CD4-positive, alpha-beta T cell treated with Interleukin-2 at 100 ng/mL for 4 hours (primary cell): Measurements from ENCODE around the gene KLHL41.

ENCODE experiments used
- DNase-seq: peaks from one replicate; pipeline ENCODE4 v3.0.0-alpha.2; 2020; ENCODE audit warnings: low spot score

The KLHL41 gene

DNA sequence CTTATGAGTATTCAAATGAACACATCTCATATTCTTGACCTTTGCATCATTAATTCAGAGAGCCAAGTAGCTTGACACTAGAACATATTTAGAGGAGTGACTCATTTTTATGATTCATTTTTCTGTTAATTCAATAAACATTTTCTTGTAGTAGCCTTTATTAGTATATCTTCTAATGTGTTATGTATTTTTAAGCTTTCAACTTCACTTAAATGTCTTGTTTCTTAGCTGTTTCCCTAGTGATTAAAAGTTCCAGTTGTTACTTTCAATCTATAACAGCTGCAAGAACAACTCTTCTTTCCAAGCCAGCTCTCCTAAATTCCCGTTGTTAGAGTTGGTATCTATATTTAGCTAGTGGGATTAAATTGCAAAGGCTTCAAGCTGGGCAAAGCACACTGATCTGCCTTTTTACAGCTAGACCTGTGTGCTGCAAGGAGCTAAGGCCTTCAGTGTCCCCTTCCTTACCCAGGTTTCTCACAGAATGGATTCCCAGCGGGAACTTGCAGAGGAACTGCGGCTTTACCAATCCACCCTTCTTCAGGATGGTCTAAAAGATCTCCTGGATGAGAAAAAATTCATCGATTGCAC is at the start of gene KLHL41:
Gene KLHL41 (plus strand): TSS at position 405 of the 588 bp plus-strand sequence. CDS start 77 bp downstream, at position 482.
- no peak for DNase-seq

DNA sequence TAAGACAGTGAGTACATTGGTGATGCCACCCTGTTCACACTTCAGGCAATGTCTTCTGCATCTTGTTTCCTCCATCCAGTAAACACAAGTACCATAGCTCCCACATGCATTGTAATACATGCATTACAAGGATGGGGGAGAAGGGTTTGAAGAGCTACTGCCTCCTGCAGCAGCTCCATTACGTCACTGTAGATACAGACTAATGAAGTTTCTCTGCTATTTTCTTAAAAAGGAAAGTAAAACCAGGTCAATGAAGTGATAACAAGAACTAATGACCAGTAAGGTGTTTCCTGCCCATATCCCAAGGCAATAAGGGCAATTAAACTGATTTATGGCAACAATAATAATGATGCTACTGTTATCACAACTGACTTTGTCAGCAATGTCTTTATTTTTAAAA is 48.4 kb upstream of the KLHL41 start:
- DNase-seq: no peak

GRCh38 chr2:169462896-169463695 is 46.4 kb upstream of the KLHL41 start:
- no peak for DNase-seq

GRCh38 chr2:169464466-169464865 is 45.0 kb upstream of the KLHL41 start:
- no peak for DNase-seq

GRCh38 chr2:169464882-169465281 is 44.6 kb upstream of the KLHL41 start:
- no peak for DNase-seq

- DNase-seq: no peak
Measured at GRCh38 chr2:169468841-169469240, 40.7 kb upstream of the KLHL41 start.

DNA sequence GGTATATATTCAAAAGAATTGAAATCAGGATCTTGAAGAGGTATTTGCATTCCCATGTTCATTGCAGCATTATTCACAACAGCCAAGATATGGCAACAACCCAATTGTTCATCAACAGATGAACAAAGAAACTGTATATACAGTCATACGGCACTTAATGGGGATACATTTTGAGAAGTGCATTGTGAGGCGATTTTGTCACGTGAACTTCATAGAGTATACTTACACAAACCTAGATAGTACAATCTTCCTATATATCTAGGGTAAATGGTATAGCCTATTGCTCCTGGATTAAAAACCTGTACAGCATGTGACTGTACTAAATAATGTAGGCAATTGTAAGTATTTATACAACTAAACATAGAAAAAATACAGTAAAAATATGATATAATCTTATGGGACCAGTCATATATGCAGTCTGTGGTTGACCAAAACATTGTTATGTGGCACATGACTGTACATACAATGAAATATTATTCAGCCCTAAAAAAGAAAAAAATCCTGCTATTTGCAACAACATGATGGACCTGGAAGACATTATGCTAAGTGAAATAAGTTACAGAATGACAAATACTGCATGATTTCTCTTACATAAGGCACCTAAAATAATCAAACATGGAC is 39.4 kb upstream of the KLHL41 start:
- no peak for DNase-seq

- no peak for DNase-seq
Measured at GRCh38 chr2:169472249-169472648, 37.3 kb upstream of the KLHL41 start.

- DNase-seq: no peak
Measured at GRCh38 chr2:169476459-169476858, 33.0 kb upstream of the KLHL41 start.

DNA sequence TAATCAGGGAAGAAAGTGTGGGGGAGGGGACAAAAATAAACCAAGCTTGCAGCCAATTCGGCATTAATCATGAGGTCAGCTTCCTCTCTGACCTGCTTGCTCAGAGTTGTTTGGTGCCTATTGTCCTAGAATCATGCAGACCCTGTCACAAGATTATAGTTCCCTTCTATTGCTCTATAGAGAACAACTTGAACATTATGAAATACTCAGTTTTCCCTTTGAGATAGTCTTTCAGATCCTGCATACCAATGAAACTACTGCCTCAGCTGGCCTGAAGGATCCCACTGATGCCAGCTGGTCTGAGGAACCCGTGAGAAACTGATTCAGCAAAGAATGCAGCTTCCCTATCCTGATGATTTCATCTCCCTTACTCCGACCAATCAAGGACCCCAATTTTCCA is 31.2 kb upstream of the KLHL41 start:
- DNase-seq: no peak

GRCh38 chr2:169478745-169479256 is 30.7 kb upstream of the KLHL41 start:
- DNase-seq: no peak

GRCh38 chr2:169479257-169480078 is 30.0 kb upstream of the KLHL41 start, which contains the start of gene BBS5:
BBS5 (plus strand) TSS chr2:169479494; CDS start chr2:169479554, 60 bp downstream.
- DNase-seq: peak; percentile 70

GRCh38 chr2:169480079-169480465 is 29.4 kb upstream of the KLHL41 start:
- DNase-seq: no peak

- no peak for DNase-seq
Measured at GRCh38 chr2:169485650-169486138, 23.8 kb upstream of the KLHL41 start.

DNA sequence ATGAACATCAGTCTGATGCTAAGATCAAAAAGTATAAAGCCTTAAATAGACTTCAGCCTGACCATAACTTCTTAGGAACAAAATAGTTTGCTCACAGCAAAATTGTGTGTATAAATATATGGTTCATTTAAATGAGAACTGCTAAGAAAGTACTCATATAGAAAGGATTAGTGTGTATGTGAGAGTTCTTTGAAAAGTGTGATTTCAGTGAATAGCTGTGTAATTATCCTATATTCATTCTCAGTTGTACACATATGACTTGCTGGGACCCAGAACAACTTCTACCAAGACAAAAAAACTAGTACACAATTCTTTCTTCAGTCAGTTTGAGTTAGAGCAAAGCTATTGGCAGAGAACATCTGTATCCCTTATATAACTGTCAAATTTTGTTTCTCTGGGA is 23.0 kb upstream of the KLHL41 start:
- no peak for DNase-seq

GRCh38 chr2:169490834-169491233 is 18.7 kb upstream of the KLHL41 start:
- DNase-seq: no peak

- DNase-seq: no peak
Measured at GRCh38 chr2:169491378-169491777, 18.1 kb upstream of the KLHL41 start.

GRCh38 chr2:169493360-169493759 is 16.1 kb upstream of the KLHL41 start:
- DNase-seq: no peak

GRCh38 chr2:169495310-169495928 is 14.1 kb upstream of the KLHL41 start:
- DNase-seq: no peak

GRCh38 chr2:169504651-169505050 is 4.9 kb upstream of the KLHL41 start:
- DNase-seq: no peak

DNA sequence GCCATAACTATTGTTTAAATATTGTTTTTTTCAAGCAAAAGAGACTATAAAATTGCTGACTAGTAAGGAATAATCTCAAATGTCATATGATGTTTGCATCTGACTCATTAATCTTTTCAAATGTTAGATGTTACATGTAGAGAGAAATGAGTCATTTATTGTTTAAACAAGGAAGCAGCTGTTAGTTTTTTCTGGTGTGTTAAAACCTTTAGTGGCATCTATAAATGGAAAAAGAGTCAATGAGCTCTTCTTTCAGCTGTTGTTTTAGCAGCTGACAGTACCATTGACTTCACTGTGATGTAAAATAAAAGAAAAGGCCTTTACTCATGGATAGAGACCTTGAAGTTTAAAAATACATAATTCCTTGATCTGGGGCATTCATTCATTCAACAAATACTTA is 1.8 kb upstream of the KLHL41 start:
- DNase-seq: no peak
